AG09319 (cell line): ENCODE results near the gene FCSK.
A peak's percentile ranks its signal among the peaks of the same experiment; 100 is the strongest.

Experiments used
- DNase-seq: peaks from one replicate; pipeline ENCODE4 v3.0.0-alpha.2; 2010; ENCODE audit warnings: low read depth; ENCODE audit errors: extremely low read depth
- CTCF ChIP-seq: IDR thresholded peaks from 2 replicates; pipeline ENCODE4 v1.5.1; 2011; ENCODE audit warnings: low read depth, mild to moderate bottlenecking, inconsistent platforms, low read length, moderate library complexity

Gene FCSK

GRCh38 chr16:70527315-70527996 is 73.1 kb downstream of the FCSK start:
- no peak for DNase-seq
- no peak for TF ChIP-seq CTCF

GRCh38 chr16:70529051-70529777 is 74.8 kb downstream of the FCSK start:
- TF ChIP-seq CTCF: peak; percentile 56
- DNase-seq: peak; percentile 46
